Adrenal gland (tissue), 12 donors: ENCODE data around the gene PLPPR2. TPM values are rescaled to one million over a fixed set of nuclear protein-coding genes. Genes with fewer than 3 reads are reported as not detected.
"Not testable (repeated sequence)": the region's sequence is repeated elsewhere in the genome, so short reads cannot be mapped to it uniquely, and the experiment has no call there.

ENCODE experiments used
- DNase-seq, 7 donors: peaks; one replicate each; pipeline ENCODE4 v3.0.0-alpha.2; 2019 to 2020
- H3K27ac ChIP-seq, 5 donors: fragments of 200-600 bp; sonication (generic) in 4 of 5; 1 replicate in 3 of 5; 2 replicates in 2 of 5; pipeline versions ENCODE4 v1.5.1 to v1.8.0; 2016 to 2020; ENCODE audit warnings: mild to moderate bottlenecking in 1 of 5
- H3K27me3 ChIP-seq: fragments of 200-600 bp; 2 replicates; pipeline ENCODE4 v1.8.0; 2021
- H3K36me3 ChIP-seq, 2 donors: fragments of 200-600 bp; replicated peaks in 1 of 2; 1 replicate in 1 of 2; 2 replicates in 1 of 2; pipeline versions ENCODE4 v1.5.1 to v1.8.0; 2018 to 2022
- H3K4me1 ChIP-seq, 2 donors: fragments of 200-600 bp; replicated peaks in 1 of 2; 1 replicate in 1 of 2; 2 replicates in 1 of 2; pipeline versions ENCODE4 v1.5.1 to v1.8.0; 2018 to 2021
- H3K4me3 ChIP-seq, 4 donors: fragments of 200-600 bp; sonication (generic) in 3 of 4; one replicate each; pipeline ENCODE4 v1.5.1; 2016 to 2018
- H3K9me3 ChIP-seq, 3 donors: fragments of 200-600 bp; sonication (generic) in 1 of 3; replicated peaks in 1 of 3; 1 replicate in 2 of 3; 2 replicates in 1 of 3; pipeline versions ENCODE4 v1.5.1 to v1.8.0; 2016 to 2021
- CTCF ChIP-seq, 6 experiments: fragments of 450-650 bp in 4 of 6; fragments of 200-600 bp in 2 of 6; sonication (generic) in 1 of 6; IDR thresholded peaks; 1 replicate in 5 of 6; 2 replicates in 1 of 6; pipeline versions ENCODE4 v1.5.1 to v1.8.0; 2016 to 2021; ENCODE audit warnings: antibody characterized with exemption in 6 of 6, mild to moderate bottlenecking in 2 of 6, moderate library complexity in 1 of 6
- POLR2A ChIP-seq, 2 donors: fragments of 450-650 bp; IDR thresholded peaks; one replicate each; pipeline ENCODE4 v1.6.1; 2017; ENCODE audit warnings: antibody characterized with exemption in 2 of 2, mild to moderate bottlenecking in 2 of 2, moderate library complexity in 1 of 2
- WGBS, 4 donors: extraction: QIAGEN DNeasy Blood & Tissue Kit in 2 of 4; methylation state at CpG; one replicate each; pipeline versions ENCODE4 v1.1.5 to v1.1.7; 2013 to 2017; 5-methylcytosine and 5-hydroxymethylcytosine counted together
- intact Hi-C, 2 donors: fragments of 100-400 bp; cut with DNase I; formaldehyde crosslinking; loops; one replicate each; pipeline versions ENCODE4 v1.14.1 to v1.15.0; 2022 to 2023
- polyA plus RNA-seq, 3 donors: library from polyadenylated mRNA; stranded (reverse); fragments of 200-250 nt in 2 of 3; fragments of 350-450 nt in 1 of 3; fragmentation: Illumina TruSeq in 1 of 3; extraction: RNeasy Lipid Tissue Mini Kit (QIAGEN cat#74804) in 1 of 3; gene quantifications; one replicate each; pipeline ENCODE4 v1.2.3, GENCODE V29; 2013 to 2014
- total RNA-seq, 9 donors: library from RNA; depleted of rRNA in 4 of 9; stranded (reverse); fragments of >200 nt in 4 of 9; fragments of 120-200 nt in 1 of 9; fragmentation: NEBNext Ultra II Directional in 1 of 9; extraction: Animal tissue kit (Norgen Biotek cat#: 25700) in 1 of 9; gene quantifications; one replicate each; pipeline versions ENCODE4 v1.1.0 to v1.2.4, GENCODE V29; 2013 to 2023
- donor health status: healthy with polysubstance abuse.
- donor health status: Bipolar disorder and iron deficiency.
- donor health status: DM: yes; HTN: yes; CAD: no.
- donor health status: DM: no; HTN: no; CAD: no.
- donor health status: DM: no; HTN: no; CAD: no.
- donor health status: DM: yes; HTN: yes; CAD: no.

PLPPR2 gene
- total and polyA plus RNA-seq, 12 donors, result 8.5 to 57.0 (median 41.3) TPM

GRCh38 chr19:11332822-11333221 lies 22.4 kb upstream of the PLPPR2 start:
- no peak for DNase-seq
- Histone ChIP-seq H3K9me3 (no peaks in the 10 kb centered on the region), H3K4me3 (no peak overlapping the region), H3K36me3 (peaks cover 0 to 38% of the 10 kb centered on the region in 2 donors), H3K27ac (no peak overlapping the region), H3K27me3 (no peaks in the 10 kb centered on the region), H3K4me1 (no peaks in the 10 kb centered on the region)
- intact Hi-C loops, result no loop called here
- no peak for TF ChIP-seq CTCF (IDR thresholded peaks at IDR 0.05)
- no peak for TF ChIP-seq POLR2A (IDR thresholded peaks at IDR 0.05)
- WGBS, 4 donors, result 93 to 95% (median 94%) methylated on average over 5 of the region's 5 CpGs

GRCh38 chr19:11333838-11334237 lies 21.4 kb upstream of the PLPPR2 start:
- 86 to 94% (median 89%) methylated on average over 9 of the region's 9 CpGs for WGBS, 4 donors
- not testable (repeated sequence) for H3K27me3 ChIP-seq, DNase-seq

GRCh38 chr19:11335449-11336146 lies 19.6 kb upstream of the PLPPR2 start:
- no peaks in the 10 kb centered on the region for H3K27me3 ChIP-seq
- H3K9me3 ChIP-seq, result no peaks in the 10 kb centered on the region
- TF ChIP-seq CTCF (IDR thresholded peaks at IDR 0.05) (no peak), POLR2A (IDR thresholded peaks at IDR 0.05) (no peak)
- H3K4me1 ChIP-seq, result peaks cover 11 to 13% of the 10 kb centered on the region in 2 donors
- 91 to 100% (median 95%) methylated on average over 1 to 17 of the region's 17 CpGs for WGBS, 4 donors
- H3K27ac ChIP-seq, result no peak overlapping the region
- DNase-seq, result no peak
- no peak overlapping the region for H3K4me3 ChIP-seq
- peaks cover 0 to 35% of the 10 kb centered on the region in 2 donors for H3K36me3 ChIP-seq
- intact Hi-C loops, result no loop called here

More at GRCh38 chr19:11333838-11334237, 21.4 kb upstream of the PLPPR2 start:
- H3K4me1 ChIP-seq, intact Hi-C loops, H3K4me3 ChIP-seq, H3K27ac ChIP-seq, H3K9me3 ChIP-seq: not testable (repeated sequence)
- H3K36me3 ChIP-seq, result peaks cover 0 to 38% of the 10 kb centered on the region in 2 donors

GRCh38 chr19:11337080-11337479 lies 18.2 kb upstream of the PLPPR2 start:
- Histone ChIP-seq H3K4me1 (peaks cover 11 to 13% of the 10 kb centered on the region in 2 donors), H3K27ac (no peak overlapping the region), H3K27me3 (no peaks in the 10 kb centered on the region), H3K36me3 (peaks cover 0 to 35% of the 10 kb centered on the region in 2 donors), H3K9me3 (no peaks in the 10 kb centered on the region), H3K4me3 (no peak overlapping the region)
- intact Hi-C loops, result no loop called here
- 68 to 94% (median 73%) methylated on average over 10 to 14 of the region's 14 CpGs for whole genome bisulfite sequencing, 4 donors
- DNase-seq, result no peak
- TF ChIP-seq POLR2A (IDR thresholded peaks at IDR 0.05) (no peak), CTCF (IDR thresholded peaks at IDR 0.05) (no peak)

- intact Hi-C loops, result no loop called here
- 90 to 100% (median 97%) methylated on average over 1 to 7 of the region's 7 CpGs for WGBS, 4 donors
- Histone ChIP-seq H3K9me3 (no peaks in the 10 kb centered on the region), H3K4me3 (no peak overlapping the region), H3K4me1 (peaks cover 11 to 13% of the 10 kb centered on the region in 2 donors), H3K27ac (peak overlapping the region in 2 of 5 donors; percentile 67 to 76), H3K36me3 (peaks cover 0 to 26% of the 10 kb centered on the region in 2 donors), H3K27me3 (no peaks in the 10 kb centered on the region)
- no peak for DNase-seq
- no peak for TF ChIP-seq POLR2A (IDR thresholded peaks at IDR 0.05)
- no peak for TF ChIP-seq CTCF (IDR thresholded peaks at IDR 0.05)
Observed at GRCh38 chr19:11338121-11338520, 17.1 kb upstream of the PLPPR2 start.
